ENCODE measurements around the gene TNS2.

Gene TNS2

GRCh38 chr12:53056296-53056695 lies 6.4 kb downstream of the TNS2 start:
- no peak for DNase-seq (ENCODE audit: low spot score)

- no peak for DNase-seq (ENCODE audit: low spot score)
Measured at GRCh38 chr12:53056901-53057300, 7.0 kb downstream of the TNS2 start.

GRCh38 chr12:53057816-53058500 lies 8.1 kb downstream of the TNS2 start:
- DNase-seq (ENCODE audit: low spot score), result no peak

DNA sequence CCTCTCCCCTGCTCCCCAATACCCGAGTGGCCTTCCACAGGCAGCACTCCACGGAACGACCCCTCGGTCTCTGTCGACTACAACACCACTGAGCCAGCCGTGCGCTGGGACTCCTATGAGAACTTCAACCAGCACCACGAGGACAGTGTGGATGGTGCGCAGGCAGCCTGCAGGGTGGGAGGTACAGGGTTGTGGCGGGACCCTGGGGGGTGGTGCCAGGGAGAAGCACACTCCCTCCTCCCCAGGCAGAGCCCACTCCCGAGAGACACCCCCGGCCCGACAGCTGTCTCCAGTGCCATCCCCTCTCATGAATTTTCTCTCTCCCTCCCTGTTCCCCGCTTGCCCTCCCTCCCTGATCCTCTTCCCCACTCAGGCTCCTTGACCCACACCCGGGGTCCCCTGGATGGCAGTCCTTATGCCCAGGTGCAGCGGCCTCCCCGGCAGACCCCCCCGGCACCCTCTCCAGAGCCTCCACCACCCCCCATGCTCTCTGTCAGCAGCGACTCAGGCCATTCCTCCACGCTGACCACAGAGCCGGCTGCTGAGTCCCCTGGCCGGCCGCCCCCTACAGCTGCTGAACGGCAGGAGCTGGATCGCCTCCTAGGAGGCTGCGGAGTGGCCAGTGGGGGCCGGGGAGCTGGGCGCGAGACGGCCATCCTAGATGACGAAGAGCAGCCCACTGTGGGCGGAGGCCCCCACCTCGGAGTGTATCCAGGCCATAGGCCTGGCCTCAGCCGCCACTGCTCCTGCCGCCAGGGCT lies 9.0 kb downstream of the TNS2 start:
- no peak for DNase-seq (ENCODE audit: low spot score)

GRCh38 chr12:53059434-53060063 lies 9.7 kb downstream of the TNS2 start:
- no peak for DNase-seq (ENCODE audit: low spot score)

- DNase-seq (ENCODE audit: low spot score), result no peak
Measured at GRCh38 chr12:53060064-53060720, 10.3 kb downstream of the TNS2 start.

DNA sequence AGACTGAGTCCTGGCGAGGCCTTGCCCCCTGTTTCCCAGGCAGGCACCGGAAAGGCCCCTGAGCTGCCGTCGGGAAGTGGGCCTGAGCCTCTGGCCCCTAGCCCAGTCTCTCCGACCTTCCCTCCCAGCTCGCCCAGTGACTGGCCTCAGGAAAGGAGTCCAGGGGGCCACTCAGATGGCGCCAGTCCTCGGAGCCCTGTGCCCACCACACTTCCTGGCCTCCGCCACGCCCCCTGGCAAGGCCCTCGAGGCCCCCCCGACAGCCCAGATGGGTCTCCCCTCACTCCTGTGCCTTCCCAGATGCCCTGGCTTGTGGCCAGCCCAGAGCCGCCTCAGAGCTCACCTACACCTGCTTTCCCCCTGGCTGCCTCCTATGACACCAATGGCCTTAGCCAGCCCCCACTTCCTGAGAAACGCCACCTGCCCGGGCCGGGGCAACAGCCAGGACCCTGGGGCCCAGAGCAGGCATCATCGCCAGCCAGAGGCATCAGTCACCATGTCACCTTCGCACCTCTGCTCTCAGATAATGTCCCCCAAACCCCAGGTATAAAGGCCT lies 10.9 kb downstream of the TNS2 start:
- no peak for DNase-seq (ENCODE audit: low spot score)

DNA sequence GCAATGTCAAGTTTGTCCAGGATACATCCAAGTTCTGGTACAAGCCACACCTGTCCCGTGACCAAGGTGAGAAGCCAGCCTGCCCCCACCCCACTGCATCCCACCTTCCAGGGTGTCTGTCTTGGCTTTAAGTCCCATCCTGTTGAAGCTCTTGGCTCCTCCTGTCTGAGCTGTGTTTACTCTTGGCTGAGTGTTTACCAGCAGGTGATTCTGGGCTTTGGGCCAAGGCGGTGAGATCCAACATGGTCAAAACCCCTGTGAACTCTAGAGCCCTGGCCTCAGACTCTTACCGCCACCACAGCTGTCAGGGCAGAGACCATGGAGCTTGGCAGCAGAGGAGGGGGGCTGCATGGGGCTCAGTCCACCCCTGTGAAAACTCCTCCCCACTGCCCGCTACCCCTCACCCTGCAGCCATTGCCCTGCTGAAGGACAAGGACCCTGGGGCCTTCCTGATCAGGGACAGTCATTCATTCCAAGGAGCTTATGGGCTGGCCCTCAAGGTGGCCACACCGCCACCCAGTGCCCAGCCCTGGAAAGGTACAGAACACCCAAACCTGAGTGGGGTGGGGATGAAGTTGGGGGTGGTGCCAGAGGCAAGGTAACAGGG lies 11.6 kb downstream of the TNS2 start:
- no peak for DNase-seq (ENCODE audit: low spot score)

DNA sequence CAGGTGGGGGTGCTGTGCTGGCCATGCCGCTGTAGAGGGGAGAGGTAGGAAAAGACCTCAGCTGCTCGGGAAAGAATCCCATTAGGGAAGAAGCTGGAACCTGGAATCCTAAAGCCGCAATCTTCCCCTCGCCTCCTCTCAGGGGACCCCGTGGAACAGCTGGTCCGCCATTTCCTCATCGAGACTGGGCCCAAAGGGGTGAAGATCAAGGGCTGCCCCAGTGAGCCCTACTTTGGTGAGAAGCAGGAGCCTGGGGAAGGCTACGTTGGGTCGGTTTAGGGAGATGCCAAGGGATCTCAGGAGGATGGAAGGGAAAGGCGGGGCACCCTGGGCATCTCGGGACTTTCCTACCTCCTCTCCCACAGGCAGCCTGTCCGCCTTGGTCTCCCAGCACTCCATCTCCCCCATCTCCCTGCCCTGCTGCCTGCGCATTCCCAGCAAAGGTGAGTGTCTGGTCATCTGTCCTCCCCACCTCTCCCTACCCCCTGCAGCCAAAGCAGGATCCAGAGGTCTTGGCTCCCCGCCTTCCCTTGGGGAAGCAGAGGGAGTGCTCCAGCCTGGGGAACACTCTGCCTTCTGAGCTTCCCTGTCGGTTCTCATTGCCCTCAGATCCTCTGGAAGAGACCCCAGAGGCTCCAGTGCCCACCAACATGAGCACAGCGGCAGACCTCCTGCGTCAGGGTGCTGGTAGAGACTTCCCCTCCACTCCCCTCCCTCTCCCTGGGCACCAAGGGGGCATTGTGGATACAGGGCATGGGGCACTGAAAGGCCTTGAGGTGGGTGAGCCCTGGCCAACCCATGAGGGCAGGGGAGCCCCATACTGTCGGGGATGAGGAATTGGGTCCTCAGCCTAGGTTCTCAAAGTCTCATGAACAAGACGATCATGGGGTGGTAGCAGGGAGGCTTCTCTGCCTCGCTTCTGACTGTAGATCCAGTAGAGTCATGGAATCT lies 12.4 kb downstream of the TNS2 start:
- no peak for DNase-seq (ENCODE audit: low spot score)

GRCh38 chr12:53062977-53063707 lies 13.3 kb downstream of the TNS2 start:
- DNase-seq (ENCODE audit: low spot score), result no peak

GRCh38 chr12:53063708-53064612 lies 14.1 kb downstream of the TNS2 start:
- peak; percentile 87 for DNase-seq (ENCODE audit: low spot score)

DNA sequence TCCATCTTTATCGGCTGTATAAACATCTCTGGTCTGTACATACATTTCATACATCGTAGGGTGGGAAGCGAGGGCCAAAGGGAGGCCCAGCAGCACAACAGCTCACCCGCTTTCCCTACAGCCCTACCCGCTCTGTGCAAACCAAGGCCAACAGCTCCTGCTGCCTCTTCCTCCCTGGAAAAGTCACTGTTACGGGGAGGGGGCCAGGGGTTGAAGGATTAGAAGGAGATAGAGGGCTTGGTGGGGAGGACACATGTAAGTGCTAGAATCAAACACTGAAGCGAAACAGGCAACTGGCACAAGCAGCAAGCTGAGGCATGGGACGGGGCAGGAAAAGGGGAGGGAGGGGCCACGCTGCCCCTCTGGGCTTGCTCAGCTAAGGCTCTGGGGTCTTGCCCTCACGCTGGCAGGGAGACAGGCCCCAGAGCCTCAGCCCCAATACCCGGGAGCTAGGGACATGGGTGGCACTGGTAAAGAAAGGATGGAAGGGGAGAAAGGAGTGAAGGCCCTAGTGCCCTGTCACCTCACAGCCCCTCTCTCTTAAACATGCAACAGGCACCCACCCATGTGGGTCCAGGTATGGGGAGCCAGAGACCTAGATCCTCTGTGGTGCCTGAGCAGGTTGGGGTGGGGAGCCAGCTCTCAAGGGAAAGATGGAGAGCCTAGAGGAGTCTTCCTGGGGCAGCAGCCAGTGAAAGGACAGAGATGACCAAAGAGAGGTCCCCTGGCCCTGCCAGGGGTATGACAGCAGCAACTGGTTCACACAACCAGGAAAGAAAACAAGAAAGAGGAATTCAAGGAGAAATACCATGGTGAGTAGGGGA lies 15.0 kb downstream of the TNS2 start:
- no peak for DNase-seq (ENCODE audit: low spot score)

GRCh38 chr12:53065470-53065869 lies 15.6 kb downstream of the TNS2 start:
- no peak for DNase-seq (ENCODE audit: low spot score)

GRCh38 chr12:53065975-53066931 lies 16.4 kb downstream of the TNS2 start:
- peak; percentile 92 for DNase-seq (ENCODE audit: low spot score)

- DNase-seq (ENCODE audit: low spot score), result no peak
Measured at GRCh38 chr12:53067074-53067992, 17.5 kb downstream of the TNS2 start.

Measured in hepatic stellate cell (primary cell).